Cardiac fibroblast (primary cell): ENCODE measurements around the gene CACNA1F.

ENCODE experiments used
- DNase-seq, 2 donors: peaks; one replicate each; pipeline versions ENCODE4 v3.0.0 to v3.0.0-alpha.2; 2010; ENCODE audit warnings: low read depth in 2 of 2
- H3K4me3 ChIP-seq, 2 donors: replicated peaks in 1 of 2; 1 replicate in 1 of 2; 2 replicates in 1 of 2; pipeline ENCODE4 v1.5.1; 2011; ENCODE audit warnings: low read depth in 2 of 2, low read length in 2 of 2, mild to moderate bottlenecking in 2 of 2, moderate library complexity in 1 of 2
- TF ChIP-seq, protein P1 (sequence below): IDR thresholded peaks from one replicate; pipeline ENCODE4 v1.5.1; 2011; ENCODE audit warnings: low read depth, mild to moderate bottlenecking, low read length, inconsistent platforms

Gene CACNA1F

GRCh38 chrX:49187526-49187925 lies 45.6 kb downstream of the CACNA1F start:
- no peak overlapping the region for H3K4me3 ChIP-seq
- DNase-seq: no peak
- TF ChIP-seq, protein P1, sequence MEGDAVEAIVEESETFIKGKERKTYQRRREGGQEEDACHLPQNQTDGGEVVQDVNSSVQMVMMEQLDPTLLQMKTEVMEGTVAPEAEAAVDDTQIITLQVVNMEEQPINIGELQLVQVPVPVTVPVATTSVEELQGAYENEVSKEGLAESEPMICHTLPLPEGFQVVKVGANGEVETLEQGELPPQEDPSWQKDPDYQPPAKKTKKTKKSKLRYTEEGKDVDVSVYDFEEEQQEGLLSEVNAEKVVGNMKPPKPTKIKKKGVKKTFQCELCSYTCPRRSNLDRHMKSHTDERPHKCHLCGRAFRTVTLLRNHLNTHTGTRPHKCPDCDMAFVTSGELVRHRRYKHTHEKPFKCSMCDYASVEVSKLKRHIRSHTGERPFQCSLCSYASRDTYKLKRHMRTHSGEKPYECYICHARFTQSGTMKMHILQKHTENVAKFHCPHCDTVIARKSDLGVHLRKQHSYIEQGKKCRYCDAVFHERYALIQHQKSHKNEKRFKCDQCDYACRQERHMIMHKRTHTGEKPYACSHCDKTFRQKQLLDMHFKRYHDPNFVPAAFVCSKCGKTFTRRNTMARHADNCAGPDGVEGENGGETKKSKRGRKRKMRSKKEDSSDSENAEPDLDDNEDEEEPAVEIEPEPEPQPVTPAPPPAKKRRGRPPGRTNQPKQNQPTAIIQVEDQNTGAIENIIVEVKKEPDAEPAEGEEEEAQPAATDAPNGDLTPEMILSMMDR: no peak

GRCh38 chrX:49187028-49187394 lies 46.1 kb downstream of the CACNA1F start:
- TF ChIP-seq, protein P1: no peak
- DNase-seq: no peak
- no peak overlapping the region for H3K4me3 ChIP-seq

GRCh38 chrX:49186125-49187027 lies 46.8 kb downstream of the CACNA1F start, which contains the start of gene PRICKLE3:
Gene PRICKLE3 (minus strand): TSS chrX:49186373. CDS start chrX:49186297, 76 bp downstream.
- H3K4me3 ChIP-seq: peak within 1 kb of the TSS; percentile 64 to 66
- TF ChIP-seq, protein P1: peak; percentile 22
- peak; percentile 49 to 65 for DNase-seq

DNA sequence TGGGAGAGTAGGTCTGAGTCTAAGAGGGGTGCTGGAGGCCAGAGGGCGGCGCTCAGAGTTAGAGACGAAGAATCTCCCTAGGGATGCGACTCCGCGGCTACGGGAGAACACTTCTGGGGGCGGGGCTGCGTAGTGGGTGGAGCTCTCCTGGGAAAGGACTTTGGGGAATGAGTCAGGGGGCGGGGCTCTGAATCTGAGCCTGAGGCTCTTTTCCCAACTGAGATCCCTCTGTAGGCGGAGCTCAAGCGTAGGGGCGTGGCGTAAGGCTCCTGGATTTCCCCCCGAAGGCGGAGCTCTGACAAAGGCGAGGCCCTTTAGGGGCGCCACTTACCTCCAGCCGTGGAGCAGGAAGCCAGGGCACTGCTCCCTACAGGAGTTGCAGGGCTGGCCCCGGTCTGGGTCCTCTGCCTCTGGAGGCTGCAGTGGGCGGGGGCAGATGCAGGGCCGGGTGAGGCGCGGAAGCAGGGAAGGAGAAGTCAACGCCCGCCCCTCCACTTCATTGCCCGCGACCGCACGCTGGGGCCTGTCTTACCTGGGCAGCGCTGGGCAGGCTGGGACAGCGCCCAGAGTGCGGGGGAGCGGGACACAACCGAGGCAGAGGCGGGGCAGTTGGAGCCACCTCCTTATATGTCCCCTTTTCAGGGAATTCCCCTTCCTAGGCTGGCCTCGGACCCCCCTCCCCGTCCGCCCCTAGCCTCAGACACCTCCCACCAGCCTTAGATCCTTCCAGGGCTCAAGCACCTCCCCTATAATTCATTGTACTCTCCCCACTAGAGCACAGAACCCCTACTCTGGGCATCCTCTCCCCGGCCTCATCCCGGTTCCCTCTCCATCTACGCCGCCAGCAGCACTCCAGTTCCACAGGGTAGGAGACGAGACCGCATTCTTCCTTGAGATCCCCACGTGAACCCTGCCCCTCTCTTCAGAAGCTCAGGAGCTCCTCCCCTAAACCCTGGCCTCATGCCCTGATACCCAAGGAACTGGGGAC lies 48.6 kb downstream of the CACNA1F start:
- peak overlapping the region; percentile 64 to 66 for H3K4me3 ChIP-seq
- TF ChIP-seq, protein P1: no peak
- DNase-seq: peak; percentile 92 to 93

GRCh38 chrX:49183701-49184281 lies 49.3 kb downstream of the CACNA1F start:
- TF ChIP-seq, protein P1: no peak
- peak overlapping the region in 1 of 2 donors; percentile 33 for H3K4me3 ChIP-seq
- no peak for DNase-seq

DNA sequence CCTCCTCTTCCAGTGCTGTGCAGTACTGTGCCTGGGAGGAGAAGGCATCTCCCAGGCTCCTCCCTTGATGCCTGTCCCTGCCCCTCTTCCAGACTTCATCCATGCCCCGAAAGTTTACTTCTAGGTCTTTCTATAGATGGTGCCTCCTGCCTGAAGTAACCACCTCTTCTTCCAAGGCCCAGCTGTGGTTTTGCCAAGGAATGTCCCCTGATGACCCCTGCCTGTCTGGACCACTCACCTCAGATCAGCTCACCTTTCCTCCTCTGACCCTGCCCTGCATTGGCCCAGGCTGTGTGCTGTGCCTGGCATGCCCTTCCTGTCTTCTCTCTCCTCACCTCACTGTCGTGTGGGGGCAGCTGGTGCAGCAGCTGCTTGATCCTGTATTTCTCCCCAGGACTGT lies 53.8 kb downstream of the CACNA1F start:
- TF ChIP-seq, protein P1: no peak
- no peak for DNase-seq
- H3K4me3 ChIP-seq: no peak overlapping the region
